Karpas-422 (cell line): Measurements from ENCODE around the gene SC5D. TPM values are rescaled to one million over a fixed set of nuclear protein-coding genes. Genes with fewer than 3 reads are reported as not detected.

ENCODE experiments used
- DNase-seq: peaks from one replicate; pipeline ENCODE4 v3.0.0-alpha.2; 2015
- H2AFZ ChIP-seq: fragments of 200-600 bp; sonication (generic); 2 replicates; pipeline ENCODE4 v1.6.1; 2014; ENCODE audit warnings: antibody characterized with exemption, low read length, mixed read lengths
- H3K27ac ChIP-seq: fragments of 200-600 bp; sonication (generic); 2 replicates; pipeline ENCODE4 v1.5.1; 2014; ENCODE audit warnings: mild to moderate bottlenecking, low read length, moderate library complexity
- H3K27me3 ChIP-seq: fragments of 200-600 bp; sonication (generic); 2 replicates; pipeline ENCODE4 v1.6.1; 2014; ENCODE audit warnings: low read length, mixed read lengths
- H3K36me3 ChIP-seq: fragments of 200-600 bp; sonication (generic); 2 replicates; pipeline ENCODE4 v1.6.1; 2014; ENCODE audit warnings: low read length, mixed read lengths; ENCODE audit not compliant: insufficient read depth
- H3K4me1 ChIP-seq: fragments of 200-600 bp; sonication (generic); 2 replicates; pipeline ENCODE4 v1.6.1; 2014; ENCODE audit warnings: mild to moderate bottlenecking, low read length, mixed read lengths
- H3K4me2 ChIP-seq: fragments of 200-600 bp; sonication (generic); 2 replicates; pipeline ENCODE4 v1.6.1; 2014; ENCODE audit warnings: low read length, low read depth, mild to moderate bottlenecking; ENCODE audit not compliant: poor library complexity, severe bottlenecking
- H3K4me3 ChIP-seq: fragments of 200-600 bp; sonication (generic); 2 replicates; pipeline ENCODE4 v1.5.1; 2014; ENCODE audit warnings: mild to moderate bottlenecking, antibody characterized with exemption, low read length, mixed read lengths
- H3K79me2 ChIP-seq: fragments of 200-600 bp; sonication (generic); 2 replicates; pipeline ENCODE4 v1.6.1; 2014; ENCODE audit warnings: mild to moderate bottlenecking, low read length, mixed read lengths
- H3K9ac ChIP-seq: fragments of 200-600 bp; sonication (generic); 2 replicates; pipeline ENCODE4 v1.6.0; 2014; ENCODE audit warnings: low read length
- H3K9me2 ChIP-seq: fragments of 200-600 bp; sonication (generic), shearing (Covaris generic); replicated peaks from 2 replicates; pipeline ENCODE4 v1.6.0; 2014; ENCODE audit warnings: mild to moderate bottlenecking, low read length, moderate library complexity; ENCODE audit not compliant: insufficient read depth
- H3K9me3 ChIP-seq: fragments of 300-700, 200-600 bp; sonication (generic); 2 replicates; pipeline ENCODE4 v1.6.1; 2014; ENCODE audit warnings: low read length, mixed read lengths
- H4K20me1 ChIP-seq: fragments of 200-600 bp; sonication (generic); 2 replicates; pipeline ENCODE4 v1.6.1; 2014; ENCODE audit warnings: mild to moderate bottlenecking, antibody characterized with exemption, low read length, low read depth; ENCODE audit not compliant: insufficient read depth
- total RNA-seq: library from RNA; depleted of rRNA; stranded (reverse); fragments of >200 nt; shearing (Covaris generic); gene quantifications from 2 replicates; pipeline ENCODE4 v1.2.3, GENCODE V29; 2014; ENCODE audit warnings: low replicate concordance

Gene SC5D
- total RNA-seq, 1 experiment from 2014 or later = 27.2 TPM

DNA sequence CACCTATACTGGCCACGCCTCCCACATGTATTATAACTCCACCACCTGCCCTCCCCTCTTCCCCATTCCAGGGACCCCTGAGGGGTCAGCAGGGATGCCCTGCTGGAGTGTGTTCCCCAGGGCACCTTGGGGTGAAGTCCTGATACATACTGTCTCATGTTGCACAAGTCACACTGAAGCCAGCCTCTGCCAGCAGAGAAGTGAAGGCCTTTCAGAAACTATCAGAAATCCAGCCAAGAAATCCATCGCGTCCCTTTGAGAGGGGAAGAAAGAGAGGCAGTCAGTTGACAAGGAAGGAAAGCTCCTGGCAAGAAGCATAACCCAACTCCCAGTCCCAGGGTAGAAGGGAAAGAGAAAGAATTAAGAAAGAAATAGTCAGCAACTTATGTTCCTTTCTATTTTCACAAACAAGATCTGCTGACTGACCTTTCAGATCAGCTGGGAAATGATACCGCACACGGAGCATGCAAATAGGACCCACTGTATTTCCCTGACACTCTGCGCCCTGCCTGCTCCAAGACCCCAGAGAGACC, 45.2 kb downstream of the SC5D start:
- no peaks in the 10 kb centered on the region for H3K9me2 ChIP-seq
- H3K27ac ChIP-seq = no peak overlapping the region
- no peak overlapping the region for H3K4me3 ChIP-seq
- H3K4me1 ChIP-seq = peaks cover 42% of the 10 kb centered on the region
- H3K36me3 ChIP-seq = no peaks in the 10 kb centered on the region
- no peaks in the 10 kb centered on the region for H4K20me1 ChIP-seq
- H3K79me2 ChIP-seq = no peaks in the 10 kb centered on the region
- no peaks in the 10 kb centered on the region for H3K9me3 ChIP-seq
- no peak overlapping the region for H3K4me2 ChIP-seq
- H2AFZ ChIP-seq = no peak overlapping the region
- DNase-seq = no peak
- no peaks in the 10 kb centered on the region for H3K27me3 ChIP-seq
- H3K9ac ChIP-seq = no peak overlapping the region

GRCh38 chr11:121338536-121338935, 46.0 kb downstream of the SC5D start:
- H4K20me1 ChIP-seq = no peaks in the 10 kb centered on the region
- no peaks in the 10 kb centered on the region for H3K9me2 ChIP-seq
- DNase-seq = no peak
- no peak overlapping the region for H3K4me2 ChIP-seq
- no peaks in the 10 kb centered on the region for H3K9me3 ChIP-seq
- no peak overlapping the region for H2AFZ ChIP-seq
- no peak overlapping the region for H3K4me3 ChIP-seq
- H3K79me2 ChIP-seq = no peaks in the 10 kb centered on the region
- H3K27me3 ChIP-seq = no peaks in the 10 kb centered on the region
- peaks cover 42% of the 10 kb centered on the region for H3K4me1 ChIP-seq
- no peaks in the 10 kb centered on the region for H3K36me3 ChIP-seq
- no peak overlapping the region for H3K9ac ChIP-seq
- H3K27ac ChIP-seq = no peak overlapping the region

GRCh38 chr11:121340032-121340580, 47.5 kb downstream of the SC5D start:
- Histone ChIP-seq H3K9ac (no peak overlapping the region), H3K79me2 (no peaks in the 10 kb centered on the region), H3K4me1 (peaks cover 31% of the 10 kb centered on the region), H3K36me3 (no peaks in the 10 kb centered on the region), H3K27me3 (no peaks in the 10 kb centered on the region), H3K9me3 (no peaks in the 10 kb centered on the region), H2AFZ (no peak overlapping the region), H3K4me2 (no peak overlapping the region), H3K27ac (no peak overlapping the region), H3K4me3 (no peak overlapping the region), H4K20me1 (no peaks in the 10 kb centered on the region), H3K9me2 (no peaks in the 10 kb centered on the region)
- no peak for DNase-seq

GRCh38 chr11:121341609-121342008, 49.0 kb downstream of the SC5D start:
- peaks cover 16% of the 10 kb centered on the region for H3K4me1 ChIP-seq
- H3K27ac ChIP-seq = no peak overlapping the region
- no peaks in the 10 kb centered on the region for H3K9me3 ChIP-seq
- DNase-seq = no peak
- no peak overlapping the region for H3K4me2 ChIP-seq
- H3K79me2 ChIP-seq = no peaks in the 10 kb centered on the region
- no peaks in the 10 kb centered on the region for H3K9me2 ChIP-seq
- H3K36me3 ChIP-seq = no peaks in the 10 kb centered on the region
- H2AFZ ChIP-seq = no peak overlapping the region
- H3K27me3 ChIP-seq = no peaks in the 10 kb centered on the region
- no peak overlapping the region for H3K9ac ChIP-seq
- H4K20me1 ChIP-seq = no peaks in the 10 kb centered on the region
- no peak overlapping the region for H3K4me3 ChIP-seq

DNA sequence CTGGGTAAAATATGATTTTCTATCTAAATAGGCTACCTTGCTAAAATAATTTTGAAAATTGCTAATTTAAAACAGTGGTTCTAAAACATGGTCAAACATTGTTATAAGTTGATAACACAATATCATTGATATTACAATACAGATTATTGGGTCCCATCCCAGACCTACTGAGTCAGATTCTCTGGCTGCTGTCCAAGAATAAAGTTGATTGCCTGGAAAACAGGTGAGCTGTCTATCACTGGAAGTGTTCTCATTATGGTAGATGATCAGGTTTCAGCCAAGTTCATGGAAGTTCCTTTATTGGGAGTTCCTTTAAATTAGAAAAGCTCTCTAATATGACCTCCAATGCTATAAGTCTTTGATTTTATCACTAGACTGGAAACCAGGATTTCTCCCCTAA, 52.3 kb downstream of the SC5D start:
- Histone ChIP-seq H3K4me2 (no peak overlapping the region), H3K79me2 (no peaks in the 10 kb centered on the region), H3K4me1 (peaks cover 9% of the 10 kb centered on the region), H3K9ac (no peak overlapping the region), H3K9me2 (no peaks in the 10 kb centered on the region), H4K20me1 (no peaks in the 10 kb centered on the region), H3K4me3 (no peak overlapping the region), H3K9me3 (no peaks in the 10 kb centered on the region), H3K36me3 (no peaks in the 10 kb centered on the region), H3K27me3 (no peaks in the 10 kb centered on the region), H2AFZ (no peak overlapping the region), H3K27ac (no peak overlapping the region)
- DNase-seq = no peak

DNA sequence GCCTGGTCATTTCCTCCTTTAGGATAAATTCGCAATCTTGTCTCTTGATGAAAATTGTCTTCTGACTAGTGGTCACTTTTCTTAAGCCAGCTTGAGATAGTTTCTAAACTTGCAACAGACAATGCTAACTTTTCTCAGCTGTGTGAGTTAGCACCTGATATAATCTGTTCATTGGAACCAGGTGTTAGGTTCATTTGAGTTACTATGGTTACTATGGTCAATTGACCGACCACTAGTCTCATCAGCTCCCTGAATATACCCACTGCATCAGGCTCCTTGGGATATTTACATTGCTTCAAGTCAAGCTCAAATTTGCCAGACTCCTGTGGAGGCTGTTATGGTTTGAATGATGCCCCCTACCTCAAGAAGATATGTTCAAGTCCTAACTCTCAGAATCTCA, 54.5 kb downstream of the SC5D start:
- Histone ChIP-seq H4K20me1 (no peaks in the 10 kb centered on the region), H3K79me2 (no peaks in the 10 kb centered on the region), H3K4me3 (no peak overlapping the region), H3K36me3 (no peaks in the 10 kb centered on the region), H2AFZ (no peak overlapping the region), H3K27me3 (no peaks in the 10 kb centered on the region), H3K9ac (no peak overlapping the region), H3K9me3 (no peaks in the 10 kb centered on the region), H3K27ac (no peak overlapping the region), H3K9me2 (no peaks in the 10 kb centered on the region), H3K4me2 (no peak overlapping the region), H3K4me1 (no peaks in the 10 kb centered on the region)
- DNase-seq = no peak

DNA sequence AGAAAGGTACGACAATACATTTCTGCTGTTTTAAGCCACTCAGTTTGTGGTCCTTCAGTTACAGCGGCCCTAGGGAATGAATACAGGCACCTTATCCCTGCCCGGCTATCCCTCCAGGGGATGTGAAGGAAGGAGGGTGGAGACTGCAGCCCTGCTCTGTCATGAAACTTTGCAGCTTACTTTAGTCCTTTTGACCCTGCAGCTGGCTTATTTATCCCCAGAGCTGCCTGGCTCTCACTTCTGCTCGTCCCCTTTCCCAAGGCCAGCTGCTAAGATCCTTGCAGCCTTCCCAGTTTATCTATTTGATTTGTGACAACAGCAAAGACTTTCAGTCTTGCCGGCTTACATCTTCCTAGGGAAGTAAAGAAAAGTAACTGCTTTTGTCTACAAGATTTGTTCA, 55.2 kb downstream of the SC5D start:
- H3K36me3 ChIP-seq = no peaks in the 10 kb centered on the region
- no peak overlapping the region for H3K4me3 ChIP-seq
- no peaks in the 10 kb centered on the region for H3K79me2 ChIP-seq
- H3K9me3 ChIP-seq = no peaks in the 10 kb centered on the region
- no peaks in the 10 kb centered on the region for H4K20me1 ChIP-seq
- no peak overlapping the region for H3K9ac ChIP-seq
- no peak overlapping the region for H3K27ac ChIP-seq
- no peaks in the 10 kb centered on the region for H3K4me1 ChIP-seq
- H2AFZ ChIP-seq = no peak overlapping the region
- no peak overlapping the region for H3K4me2 ChIP-seq
- DNase-seq = no peak
- H3K9me2 ChIP-seq = no peaks in the 10 kb centered on the region
- no peaks in the 10 kb centered on the region for H3K27me3 ChIP-seq

DNA sequence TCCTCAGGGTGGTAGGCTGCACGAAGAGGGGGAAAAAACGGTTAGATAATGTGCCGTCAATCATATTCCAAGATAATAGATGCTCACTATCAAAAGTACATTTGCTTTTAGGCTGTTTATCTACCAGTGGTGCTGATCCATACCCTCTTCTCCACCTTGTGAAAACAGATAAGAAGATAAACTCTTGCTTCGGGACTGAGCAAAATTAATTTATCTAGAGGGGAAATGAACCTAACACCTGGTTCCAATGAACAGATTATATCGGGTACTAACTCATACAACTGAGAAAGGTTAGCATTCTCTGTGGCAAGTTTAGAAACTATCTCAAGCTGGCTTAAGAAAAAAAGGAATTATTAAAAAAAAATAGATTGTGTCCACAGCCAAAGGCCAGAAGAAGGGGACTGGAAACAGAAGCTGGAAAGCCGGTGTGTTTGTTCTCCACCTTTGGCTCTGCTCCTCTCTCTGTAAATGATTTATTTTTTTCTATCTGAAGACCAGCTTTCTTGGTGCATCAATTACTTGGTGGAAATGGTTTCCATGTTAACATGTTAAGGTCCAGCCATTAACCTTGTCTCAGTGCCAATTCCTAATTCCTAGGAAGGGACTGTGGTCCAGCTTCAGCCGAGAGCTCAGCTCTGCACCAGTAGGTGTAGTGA, 55.8 kb downstream of the SC5D start:
- H3K36me3 ChIP-seq = no peaks in the 10 kb centered on the region
- no peaks in the 10 kb centered on the region for H3K9me2 ChIP-seq
- H3K9ac ChIP-seq = no peak overlapping the region
- no peaks in the 10 kb centered on the region for H4K20me1 ChIP-seq
- H3K4me2 ChIP-seq = no peak overlapping the region
- H3K79me2 ChIP-seq = no peaks in the 10 kb centered on the region
- no peak overlapping the region for H3K27ac ChIP-seq
- no peak for DNase-seq
- H3K4me3 ChIP-seq = no peak overlapping the region
- no peaks in the 10 kb centered on the region for H3K27me3 ChIP-seq
- H2AFZ ChIP-seq = no peak overlapping the region
- no peaks in the 10 kb centered on the region for H3K9me3 ChIP-seq
- H3K4me1 ChIP-seq = no peaks in the 10 kb centered on the region
